HepG2 (cell line): Measurements from ENCODE around the gene EP300. TPM values are rescaled to one million over a fixed set of nuclear protein-coding genes. Genes with fewer than 3 reads are reported as not detected.

Experiments
- ATAC-seq: fragments of 200-7000 bp; cut with Tn5 transposase; 3 replicates; pipeline ENCODE4 v1.9.1; 2020; ENCODE audit warnings: mild to moderate bottlenecking, moderate library complexity
- BruUV-seq: library from RNA; stranded (reverse); fragments of 400-500 nt; replicated peaks from 2 replicates; lab custom pipeline; 2021; lab: Mats Ljungman, UMichigan
- CTCF ChIA-PET: fragments of 300-600 bp; formaldehyde crosslinking; extraction: SDS; loops from one replicate; lab custom pipeline; 2021; ENCODE audit warnings: low total read pairs, inconsistent platforms, low intra/inter-chr PET ratio; lab: Yijun Ruan, JAX
- POLR2A ChIA-PET: fragments of 350-600 bp; sonication (Branson Sonifier 250); formaldehyde crosslinking; loops from one replicate; lab custom pipeline; 2020; ENCODE audit warnings: antibody characterized with exemption, inconsistent platforms; lab: Yijun Ruan, JAX
- DNase-seq: peaks from one replicate; pipeline ENCODE4 v3.0.0-alpha.2; 2015; ENCODE audit warnings: low spot score
- FAIRE-seq: peaks from 3 replicates; lab custom pipeline; 2011; peaks lifted over from hg19 to GRCh38; lab: Jason Lieb, UNC
- H2AFZ ChIP-seq: one replicate; pipeline ENCODE4 v1.6.1; 2011; ENCODE audit warnings: low read length, inconsistent platforms
- H3K27ac ChIP-seq: fragments of 300-600 bp; 3 replicates; pipeline ENCODE4 v1.8.0; 2011; ENCODE audit warnings: mixed run types, mild to moderate bottlenecking, mixed read lengths, low read length, inconsistent platforms; ENCODE audit not compliant: insufficient read depth; ENCODE audit errors: extremely low read length
- H3K27me3 ChIP-seq, 2 experiments: fragments of 200-600 bp in 1 of 2; 2 replicates in 1 of 2; 3 replicates in 1 of 2; pipeline versions ENCODE4 v1.6.0 to v1.8.0; 2011; ENCODE audit warnings: low read length in 2 of 2, mild to moderate bottlenecking in 2 of 2, moderate library complexity in 2 of 2, inconsistent platforms in 1 of 2; ENCODE audit not compliant: insufficient read depth in 2 of 2, control insufficient read depth in 1 of 2
- H3K36me3 ChIP-seq, 2 experiments: fragments of 200-600 bp in 1 of 2; replicated peaks in 1 of 2; 2 replicates in 1 of 2; 3 replicates in 1 of 2; pipeline versions ENCODE4 v1.5.1 to v1.8.0; 2011; ENCODE audit warnings: low read length in 2 of 2, inconsistent platforms in 1 of 2; ENCODE audit not compliant: insufficient read depth in 2 of 2, control insufficient read depth in 1 of 2
- H3K4me1 ChIP-seq: 2 replicates; pipeline ENCODE4 v1.5.1; 2012; ENCODE audit warnings: low read length, inconsistent platforms; ENCODE audit not compliant: insufficient read depth
- H3K4me2 ChIP-seq: 2 replicates; pipeline ENCODE4 v1.6.0; 2011; ENCODE audit warnings: low read depth, low read length, inconsistent platforms
- H3K4me3 ChIP-seq, 3 experiments: fragments of 200-600 bp in 1 of 3; sonication (generic), shearing (Covaris generic) in 1 of 3; replicated peaks in 1 of 3; 2 replicates each; pipeline ENCODE4 v1.5.1; 2011 to 2016; ENCODE audit warnings: low read length in 3 of 3, inconsistent platforms in 2 of 3, low read depth in 2 of 3, mild to moderate bottlenecking in 2 of 3, control low read depth in 1 of 3, mixed read lengths in 1 of 3; ENCODE audit not compliant: insufficient read depth in 1 of 3
- H3K79me2 ChIP-seq: one replicate; pipeline ENCODE4 v1.6.1; 2011; ENCODE audit warnings: low read length, inconsistent platforms; ENCODE audit not compliant: insufficient read depth
- H3K9ac ChIP-seq: 2 replicates; pipeline ENCODE4 v1.6.0; 2011; ENCODE audit warnings: mild to moderate bottlenecking, low read depth, low read length, inconsistent platforms; ENCODE audit not compliant: insufficient read depth
- H3K9me3 ChIP-seq: 2 replicates; pipeline ENCODE4 v1.5.1; 2012; ENCODE audit warnings: mild to moderate bottlenecking, low read length
- H4K20me1 ChIP-seq: 2 replicates; pipeline ENCODE4 v1.6.0; 2011; ENCODE audit warnings: inconsistent platforms, mild to moderate bottlenecking, low read length, moderate library complexity; ENCODE audit not compliant: insufficient read depth
- GABPA ChIP-seq, 2 experiments: IDR thresholded peaks; 2 replicates each; pipeline ENCODE4 v1.6.1; 2011 to 2016; ENCODE audit warnings: low read depth in 2 of 2, low read length in 1 of 2, missing biosample characterization in 1 of 2, missing genetic modification characterization in 1 of 2
- HMG20B ChIP-seq: conservative IDR thresholded peaks from 2 replicates; pipeline ENCODE4 v1.6.1; 2016; ENCODE audit warnings: missing genetic modification reagents, missing compliant biosample characterization
- NBN ChIP-seq: fragments of 450-650 bp; conservative IDR thresholded peaks from 2 replicates; pipeline ENCODE4 v1.6.1; 2017
- PRDM10 ChIP-seq: sonication (generic); formaldehyde crosslinking; IDR thresholded peaks from 2 replicates; pipeline ENCODE4 v1.4.0; 2020; ENCODE audit warnings: low read depth, missing genetic modification reagents
- ZNF207 ChIP-seq: fragments of 450-650 bp; IDR thresholded peaks from 2 replicates; pipeline ENCODE4 v1.6.1; 2016; ENCODE audit warnings: antibody characterized with exemption, borderline replicate concordance
- ZNF460 ChIP-seq: sonication (generic); formaldehyde crosslinking; IDR thresholded peaks from 2 replicates; pipeline ENCODE4 v1.5.1; 2020; ENCODE audit warnings: missing genetic modification reagents, mild to moderate bottlenecking, borderline replicate concordance
- ZNF598 ChIP-seq: sonication (generic); formaldehyde crosslinking; IDR thresholded peaks from 2 replicates; pipeline ENCODE4 v1.5.1; 2020; ENCODE audit warnings: mild to moderate bottlenecking, missing genetic modification reagents, borderline replicate concordance
- ZNF709 ChIP-seq: sonication (generic); formaldehyde crosslinking; IDR thresholded peaks from 2 replicates; pipeline ENCODE4 v1.5.0; 2020; ENCODE audit warnings: mild to moderate bottlenecking, missing genetic modification reagents
- ZNF784 ChIP-seq: sonication (generic); formaldehyde crosslinking; IDR thresholded peaks from 2 replicates; pipeline ENCODE4 v1.5.1; 2020; ENCODE audit warnings: missing genetic modification reagents, mild to moderate bottlenecking, borderline replicate concordance
- WGBS: methylation state at CpG from one replicate; pipeline ENCODE4 v1.1.6; 2017; ENCODE audit warnings: low lambda C conversion rate; 5-methylcytosine and 5-hydroxymethylcytosine counted together
- in situ Hi-C: cut with HindIII; loops from 2 replicates; pipeline ENCODE4 v1.10.0; 2017; ENCODE audit warnings: low pct_unique_long_range_greater_than_20kb; ENCODE audit not compliant: extremely low pct_ligation_motif_present
- intact Hi-C: fragments of 100-400 bp; cut with micrococcal nuclease; formaldehyde crosslinking; loops from one replicate; pipeline ENCODE4 v1.10.0; 2022; ENCODE audit not compliant: unreplicated experiment
- polyA plus RNA-seq, 8 experiments: library from polyadenylated mRNA; depleted of rRNA in 3 of 8; stranded (reverse) in 7 of 8; unstranded in 1 of 8; fragments of >200 nt; fragmentation: Illumina TruSeq in 4 of 8; extraction: Trizol in 4 of 8; gene quantifications; 2 replicates each; pipeline versions ENCODE4 v1.2.1 to v1.2.3, GENCODE V29; 2011 to 2016; ENCODE audit warnings: low read depth in 4 of 8, missing spikeins in 1 of 8, mixed read lengths in 1 of 8; ENCODE audit not compliant: insufficient read depth in 1 of 8
- total RNA-seq, 5 experiments: library from RNA; depleted of rRNA; stranded (reverse); fragments of >200 nt; fragmentation: Illumina TruSeq; extraction: Trizol; gene quantifications; 2 replicates each; pipeline ENCODE4 v1.2.3, GENCODE V29; 2016; ENCODE audit warnings: low read depth in 1 of 5

Gene EP300
- total and polyA plus RNA-seq, 2 of the 13 experiments (the other 11 are each of a cell fraction or from before 2014, with no cell fraction given), result 13.6 to 14.9 TPM

- no peaks in the 10 kb centered on the region for H3K9me3 ChIP-seq
- WGBS, result 85% methylated on average over 4 of the region's 4 CpGs
- no peak overlapping the region for H3K9ac ChIP-seq
- H4K20me1 ChIP-seq, result peaks cover 86% of the 10 kb centered on the region
- FAIRE-seq (no peak), DNase-seq (no peak), ATAC-seq (no peak)
- H3K27ac ChIP-seq, result no peak overlapping the region
- BruUV-seq, result no TSS peak
- ChIA-PET CTCF (no interaction called here), POLR2A (interaction anchor here (5.7 kb wide), 1 partner anchor 74 kb away, joined by 33 read pairs; no protein-coding TSS in a partner anchor)
- H3K27me3 ChIP-seq, result no peaks in the 10 kb centered on the region
- peaks cover 62% of the 10 kb centered on the region for H3K4me1 ChIP-seq
- intact Hi-C loops, result no loop called here
- TF ChIP-seq ZNF784 (CRISPR knock-in tag), result no peak
- peak; percentile 8; the same call in 1 of the 2 replicates for TF ChIP-seq ZNF460 (CRISPR knock-in tag)
- TF ChIP-seq ZNF709 (CRISPR knock-in tag), result no peak
- TF ChIP-seq HMG20B (CRISPR knock-in tag), result no peak
- H3K36me3 ChIP-seq, result peaks cover 2 to 23% of the 10 kb centered on the region in 2 experiments; a peak in 4 of 5 replicates
- in situ Hi-C loops, result no loop called here
- no peak overlapping the region for H3K4me3 ChIP-seq
- H3K79me2 ChIP-seq, result peaks cover 96% of the 10 kb centered on the region
- H3K4me2 ChIP-seq, result peak overlapping the region; percentile 80
- no peak overlapping the region for H2AFZ ChIP-seq
These were observed 4.4 kb downstream of the EP300 start for GRCh38 chr22:41096841-41097240.

- Histone ChIP-seq H3K9ac (no peak overlapping the region), H3K4me3 (no peak overlapping the region; a peak in 1 of 6 replicates), H4K20me1 (peaks cover 94% of the 10 kb centered on the region), H3K4me2 (peak overlapping the region; percentile 64), H2AFZ (no peak overlapping the region), H3K79me2 (peaks cover 99% of the 10 kb centered on the region), H3K9me3 (no peaks in the 10 kb centered on the region), H3K27me3 (no peaks in the 10 kb centered on the region), H3K27ac (peak overlapping the region; percentile 42), H3K4me1 (peaks cover 81% of the 10 kb centered on the region), H3K36me3 (peaks cover 2 to 30% of the 10 kb centered on the region in 2 experiments; a peak in 4 of 5 replicates)
- WGBS, result 83% methylated on average over 16 of the region's 16 CpGs
- in situ Hi-C loops, result no loop called here
- ChIA-PET CTCF (no interaction called here), POLR2A (interaction anchor here (1.9 kb wide), 1 partner anchor 77 kb away, joined by 6 read pairs; no protein-coding TSS in a partner anchor)
- no peak for FAIRE-seq
- no peak; the same call in 1 of the 3 replicates for ATAC-seq
- no peak for DNase-seq
- intact Hi-C loops, result no loop called here
- no TSS peak for BruUV-seq
- TF ChIP-seq ZNF207, result no peak
- no peak for TF ChIP-seq GABPA (IDR thresholded peaks at IDR 0.05; ENCODE audit: low read depth, low read length)
- TF ChIP-seq GABPA (CRISPR knock-in tag; IDR thresholded peaks at IDR 0.05; ENCODE audit: low read depth), result no peak
- no peak for TF ChIP-seq PRDM10 (CRISPR knock-in tag)
- TF ChIP-seq ZNF598, result no peak
- no peak for TF ChIP-seq NBN
These were observed 6.6 kb downstream of the EP300 start for GRCh38 chr22:41099036-41099435.
